GM23248 (cell line): ENCODE measurements around the gene OSGEP. TPM values are rescaled to one million over a fixed set of nuclear protein-coding genes. Genes with fewer than 3 reads are reported as not detected.

ENCODE experiments used
- DNase-seq: peaks from one replicate; pipeline ENCODE4 v3.0.0-alpha.2; 2015
- H2AFZ ChIP-seq: fragments of 200-600 bp; sonication (generic); 2 replicates; pipeline ENCODE4 v1.6.1; 2016; ENCODE audit warnings: antibody characterized with exemption
- H3F3A ChIP-seq: fragments of 200-600 bp; sonication (generic); 2 replicates; pipeline ENCODE4 v1.6.1; 2016; ENCODE audit warnings: mild to moderate bottlenecking, antibody characterized with exemption, mixed run types; ENCODE audit not compliant: insufficient read depth
- H3K27ac ChIP-seq: fragments of 200-600 bp; sonication (generic); 2 replicates; pipeline ENCODE4 v1.5.1; 2016; ENCODE audit warnings: mild to moderate bottlenecking
- H3K27me3 ChIP-seq: fragments of 200-600 bp; sonication (generic); replicated peaks from 2 replicates; pipeline ENCODE4 v1.6.1; 2016; ENCODE audit warnings: mild to moderate bottlenecking; ENCODE audit not compliant: insufficient read depth
- H3K36me3 ChIP-seq: fragments of 200-600 bp; sonication (generic); 2 replicates; pipeline ENCODE4 v1.6.1; 2016; ENCODE audit warnings: low read depth, mild to moderate bottlenecking
- H3K4me1 ChIP-seq: fragments of 200-600 bp; sonication (generic); 2 replicates; pipeline ENCODE4 v1.6.1; 2016; ENCODE audit warnings: mild to moderate bottlenecking; ENCODE audit not compliant: insufficient read depth
- H3K4me2 ChIP-seq: fragments of 200-600 bp; sonication (generic); one replicate; pipeline ENCODE4 v1.6.1; 2016; ENCODE audit warnings: mild to moderate bottlenecking; ENCODE audit not compliant: unreplicated experiment
- H3K4me3 ChIP-seq: fragments of 200-600 bp; sonication (generic); 2 replicates; pipeline ENCODE4 v1.5.1; 2016; ENCODE audit warnings: mild to moderate bottlenecking
- H3K79me2 ChIP-seq: fragments of 200-600 bp; sonication (generic); 2 replicates; pipeline ENCODE4 v1.6.1; 2016; ENCODE audit warnings: mild to moderate bottlenecking; ENCODE audit not compliant: insufficient read depth
- H3K9ac ChIP-seq: fragments of 200-600 bp; sonication (generic); 2 replicates; pipeline ENCODE4 v1.6.1; 2016; ENCODE audit warnings: mild to moderate bottlenecking
- H3K9me2 ChIP-seq: fragments of 200-600 bp; sonication (generic); 2 replicates; pipeline ENCODE4 v1.6.1; 2016; ENCODE audit warnings: mixed run types, mild to moderate bottlenecking, moderate library complexity; ENCODE audit not compliant: insufficient read depth
- H3K9me3 ChIP-seq: fragments of 200-600 bp; sonication (generic); one replicate; pipeline ENCODE4 v1.6.1; 2017; ENCODE audit warnings: low read depth
- H4K20me1 ChIP-seq: fragments of 200-600 bp; sonication (generic); 2 replicates; pipeline ENCODE4 v1.6.0; 2016; ENCODE audit not compliant: insufficient read depth
- EZH2 ChIP-seq: fragments of 200-600 bp; sonication (generic); IDR thresholded peaks from 2 replicates; pipeline ENCODE4 v1.6.1; 2018; ENCODE audit warnings: antibody characterized with exemption, mild to moderate bottlenecking; ENCODE audit not compliant: insufficient read depth, poor library complexity, severe bottlenecking
- EZH2phosphoT487 ChIP-seq: fragments of 200-600 bp; sonication (generic); IDR thresholded peaks from 2 replicates; pipeline ENCODE4 v1.6.1; 2018; ENCODE audit warnings: antibody characterized with exemption, moderate library complexity, mild to moderate bottlenecking, low read depth; ENCODE audit not compliant: insufficient read depth
- WGBS, 2 experiments: methylation state at CpG; one replicate each; pipeline ENCODE4 v1.1.6; 2015 to 2017; ENCODE audit warnings: low lambda C conversion rate in 2 of 2, low coverage in 1 of 2; ENCODE audit errors: missing lambda C conversion rate in 2 of 2; 5-methylcytosine and 5-hydroxymethylcytosine counted together
- in situ Hi-C: fragments of 300-500 bp; cut with MboI; formaldehyde crosslinking; loops from 2 replicates; pipeline ENCODE4 v1.15.0; 2020
- polyA plus RNA-seq: library from polyadenylated mRNA; unstranded; fragments of >200 nt; fragmentation: Nextera tagmentation; extraction: Ambion mirVana; gene quantifications from 2 replicates; pipeline ENCODE4 v1.2.1, GENCODE V29; 2016
- small RNA-seq: library from RNA; depleted of rRNA; stranded (forward); fragments of <200 nt; gene quantifications from one replicate; pipeline ENCODE3, GENCODE V24; 2014; ENCODE audit warnings: low read depth, low replicate concordance
- total RNA-seq: library from RNA; depleted of rRNA; stranded (reverse); fragments of >200 nt; shearing (Covaris generic); gene quantifications from 2 replicates; pipeline ENCODE4 v1.2.3, GENCODE V29; 2014; rRNA removed

Gene OSGEP
- total and polyA plus RNA-seq, 2 experiments from 2014 or later = 24.2 to 37.8 TPM

DNA sequence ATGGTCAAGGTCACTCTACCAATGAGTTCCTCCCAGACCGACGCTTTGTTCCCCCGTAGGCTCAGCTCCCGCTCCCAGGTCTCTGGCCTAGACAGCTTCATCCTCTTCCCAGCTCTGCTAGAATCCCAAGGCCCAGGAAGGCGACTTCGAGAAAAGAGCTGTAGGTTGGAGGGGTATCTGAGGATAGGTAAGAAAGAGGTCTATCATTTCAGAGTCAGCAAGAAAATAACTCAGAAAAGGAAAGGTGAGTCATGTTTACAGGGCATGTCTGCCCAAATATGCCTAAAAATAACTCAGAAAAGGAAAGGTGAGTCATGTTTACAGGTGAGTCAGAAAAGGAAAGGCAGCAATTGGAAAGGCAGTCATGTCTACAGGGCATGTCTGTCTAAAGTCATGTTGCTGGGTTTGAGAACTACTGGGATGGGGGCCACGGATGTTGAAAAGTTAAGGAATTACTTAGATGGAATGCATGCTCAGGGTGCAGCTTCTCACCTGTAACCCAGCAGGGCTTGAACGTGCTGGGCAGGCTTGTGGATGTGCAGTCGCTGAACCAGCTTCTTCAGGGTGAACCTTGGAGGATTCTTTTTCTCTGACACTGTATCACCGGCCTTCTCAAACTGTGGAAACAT, 53.5 kb downstream of the OSGEP start:
- no peaks in the 10 kb centered on the region for H3K9me3 ChIP-seq
- in situ Hi-C loops = no loop called here
- H2AFZ ChIP-seq = no peak overlapping the region
- H3K4me2 ChIP-seq = no peak overlapping the region
- 89 to 95% methylated on average over 10 of the region's 10 CpGs for WGBS, 2 experiments
- no peaks in the 10 kb centered on the region for H4K20me1 ChIP-seq
- H3K27me3 ChIP-seq = no peaks in the 10 kb centered on the region
- no peak overlapping the region for H3K9ac ChIP-seq
- H3K4me1 ChIP-seq = peaks cover 8% of the 10 kb centered on the region
- H3K4me3 ChIP-seq = no peak overlapping the region
- peak; percentile 60 for DNase-seq
- H3K36me3 ChIP-seq = peaks cover 62% of the 10 kb centered on the region
- peaks cover 22% of the 10 kb centered on the region for H3K79me2 ChIP-seq
- H3F3A ChIP-seq = no peaks in the 10 kb centered on the region
- H3K9me2 ChIP-seq = no peaks in the 10 kb centered on the region
- H3K27ac ChIP-seq = no peak overlapping the region
- TF ChIP-seq EZH2 = no peak
- TF ChIP-seq EZH2phosphoT487 = no peak

DNA sequence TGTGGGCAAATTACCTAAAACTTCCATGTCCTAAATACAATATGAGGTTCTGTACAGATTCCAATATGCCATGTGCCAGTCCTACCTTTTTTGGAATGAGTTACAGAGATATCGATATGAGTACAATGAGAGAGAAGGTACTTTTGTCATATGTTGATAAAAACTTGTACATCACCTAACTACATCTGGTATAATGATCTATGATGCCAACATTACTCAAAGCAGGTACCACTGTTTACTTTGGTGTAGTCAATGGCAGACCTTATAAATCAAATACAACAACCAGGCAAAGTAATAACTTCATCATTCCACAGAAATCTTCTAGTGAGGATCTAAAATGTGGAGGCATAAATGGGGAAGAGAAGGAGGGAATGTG, 54.0 kb downstream of the OSGEP start:
- no peak for TF ChIP-seq EZH2phosphoT487
- no peak for TF ChIP-seq EZH2
- Histone ChIP-seq H3K4me2 (no peak overlapping the region), H3K9me2 (no peaks in the 10 kb centered on the region), H3K27me3 (no peaks in the 10 kb centered on the region), H2AFZ (no peak overlapping the region), H3K79me2 (peaks cover 17% of the 10 kb centered on the region), H3K9ac (no peak overlapping the region), H3K27ac (no peak overlapping the region), H3K4me1 (peaks cover 8% of the 10 kb centered on the region), H3K4me3 (no peak overlapping the region), H3K9me3 (no peaks in the 10 kb centered on the region), H3K36me3 (peaks cover 63% of the 10 kb centered on the region), H3F3A (no peaks in the 10 kb centered on the region), H4K20me1 (no peaks in the 10 kb centered on the region)
- 95% methylated on average over 1 of the region's 1 CpG for WGBS, 2 experiments
- in situ Hi-C loops = no loop called here
- no peak for DNase-seq

DNA sequence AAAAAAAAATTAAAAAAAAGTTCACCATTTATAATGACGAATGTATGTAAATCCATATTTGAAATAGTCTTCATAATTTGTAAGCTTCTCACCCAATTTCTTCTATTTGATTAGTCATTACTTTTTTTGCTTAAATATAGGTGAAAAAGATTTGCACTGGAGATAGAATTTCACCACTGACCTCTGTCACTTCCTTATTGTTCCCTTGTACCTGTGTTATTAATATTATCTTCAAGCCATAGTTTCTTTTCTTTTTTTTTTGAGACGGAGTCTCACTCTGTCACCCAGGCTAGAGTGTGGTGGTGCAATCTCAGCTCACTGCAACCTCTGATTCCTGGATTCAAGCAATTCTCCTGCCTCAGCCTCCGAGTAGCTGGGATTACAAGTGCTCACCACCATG, 57.1 kb downstream of the OSGEP start:
- no peaks in the 10 kb centered on the region for H3K9me3 ChIP-seq
- TF ChIP-seq EZH2phosphoT487 (no peak), EZH2 (no peak)
- H3K9me2 ChIP-seq = no peaks in the 10 kb centered on the region
- peaks cover 65% of the 10 kb centered on the region for H3K36me3 ChIP-seq
- no peak overlapping the region for H3K4me3 ChIP-seq
- H3K79me2 ChIP-seq = no peaks in the 10 kb centered on the region
- no peak overlapping the region for H3K4me2 ChIP-seq
- in situ Hi-C loops = no loop called here
- no peak overlapping the region for H3K9ac ChIP-seq
- no peaks in the 10 kb centered on the region for H3K27me3 ChIP-seq
- no peaks in the 10 kb centered on the region for H4K20me1 ChIP-seq
- DNase-seq = no peak
- H3K4me1 ChIP-seq = peaks cover 8% of the 10 kb centered on the region
- 97 to 98% methylated on average over 3 of the region's 3 CpGs for WGBS, 2 experiments
- H3K27ac ChIP-seq = no peak overlapping the region
- no peak overlapping the region for H2AFZ ChIP-seq
- H3F3A ChIP-seq = no peaks in the 10 kb centered on the region

Small RNA genes within 50 kb of the gene (small RNA-seq; reads per million reads assigned to genes)
- gene RNA5SP382 = 0.19 reads per million

Other genes starting within 250 kb of the OSGEP start
- not detected in 2 replicates for gene OR11H6, start 231.1 kb downstream of the OSGEP start, total RNA-seq
- not detected in 2 replicates for gene OR11H6, start 231.1 kb downstream of the OSGEP start, polyA plus RNA-seq
- not detected in 2 replicates for gene OR11H7, start 225.8 kb downstream of the OSGEP start, total RNA-seq
- gene OR11H7, start 225.8 kb downstream of the OSGEP start, polyA plus RNA-seq = not detected in 2 replicates
- gene OR11H4, start 215.5 kb downstream of the OSGEP start, total RNA-seq = not detected in 2 replicates
- gene OR11H4, start 215.5 kb downstream of the OSGEP start, polyA plus RNA-seq = not detected in 2 replicates
- gene TTC5, start 148.9 kb downstream of the OSGEP start, total RNA-seq = 11.7 and 18.5 TPM in 2 replicates
- gene TTC5, start 148.9 kb downstream of the OSGEP start, polyA plus RNA-seq = 14.7 and 16.2 TPM in 2 replicates
- gene CCNB1IP1, start 121.5 kb downstream of the OSGEP start, total RNA-seq = 52.0 and 55.8 TPM in 2 replicates
- gene CCNB1IP1, start 121.5 kb downstream of the OSGEP start, polyA plus RNA-seq = 12.4 and 13.5 TPM in 2 replicates
- 5.8 and 10.1 TPM in 2 replicates for gene PARP2, start 111.2 kb downstream of the OSGEP start, total RNA-seq
- gene PARP2, start 111.2 kb downstream of the OSGEP start, polyA plus RNA-seq = 25.1 and 26.0 TPM in 2 replicates
- 12.9 and 18.0 TPM in 2 replicates for gene TEP1, start 41.3 kb downstream of the OSGEP start, total RNA-seq
- 4.6 and 5.2 TPM in 2 replicates for gene TEP1, start 41.3 kb downstream of the OSGEP start, polyA plus RNA-seq
- not detected in 2 replicates for gene KLHL33, start 18.6 kb downstream of the OSGEP start, total RNA-seq
- gene KLHL33, start 18.6 kb downstream of the OSGEP start, polyA plus RNA-seq = 0.05 TPM in 1 of 2 replicates, not detected in the other
- 60.6 and 89.8 TPM in 2 replicates for gene APEX1, start 414 bp upstream of the OSGEP start, total RNA-seq
- gene APEX1, start 414 bp upstream of the OSGEP start, polyA plus RNA-seq = 124 and 129 TPM in 2 replicates
- gene PIP4P1, start 6.6 kb upstream of the OSGEP start, total RNA-seq = 18.6 and 244 TPM in 2 replicates
- 21.6 and 22.1 TPM in 2 replicates for gene PIP4P1, start 6.6 kb upstream of the OSGEP start, polyA plus RNA-seq
- 23.6 and 39.6 TPM in 2 replicates for gene PNP, start 14.6 kb upstream of the OSGEP start, total RNA-seq
- 20.8 and 24.6 TPM in 2 replicates for gene PNP, start 14.6 kb upstream of the OSGEP start, polyA plus RNA-seq
- gene RNASE10, start 50.7 kb upstream of the OSGEP start, total RNA-seq = not detected in 2 replicates
- gene RNASE10, start 50.7 kb upstream of the OSGEP start, polyA plus RNA-seq = not detected in 2 replicates
- gene RNASE9, start 106.2 kb upstream of the OSGEP start, total RNA-seq = not detected in 2 replicates
- not detected in 2 replicates for gene RNASE9, start 106.2 kb upstream of the OSGEP start, polyA plus RNA-seq
- not detected in 2 replicates for gene RNASE11, start 133.2 kb upstream of the OSGEP start, total RNA-seq
- gene RNASE11, start 133.2 kb upstream of the OSGEP start, polyA plus RNA-seq = not detected in 2 replicates
- gene RNASE12, start 136.6 kb upstream of the OSGEP start, total RNA-seq = not detected in 2 replicates
- gene RNASE12, start 136.6 kb upstream of the OSGEP start, polyA plus RNA-seq = not detected in 2 replicates
- gene OR6S1, start 186.9 kb upstream of the OSGEP start, total RNA-seq = not detected in 2 replicates
- gene OR6S1, start 186.9 kb upstream of the OSGEP start, polyA plus RNA-seq = not detected in 2 replicates
- gene RNASE4, start 229.7 kb upstream of the OSGEP start, total RNA-seq = 21.6 and 35.9 TPM in 2 replicates
- 24.4 and 37.9 TPM in 2 replicates for gene RNASE4, start 229.7 kb upstream of the OSGEP start, polyA plus RNA-seq
- 3.6 and 3.8 TPM in 2 replicates for gene ANG, start 234.0 kb upstream of the OSGEP start, total RNA-seq
- 11.9 and 12.2 TPM in 2 replicates for gene ANG, start 234.0 kb upstream of the OSGEP start, polyA plus RNA-seq